ENCODE measurements around the gene DDA1.

Gene DDA1

DNA sequence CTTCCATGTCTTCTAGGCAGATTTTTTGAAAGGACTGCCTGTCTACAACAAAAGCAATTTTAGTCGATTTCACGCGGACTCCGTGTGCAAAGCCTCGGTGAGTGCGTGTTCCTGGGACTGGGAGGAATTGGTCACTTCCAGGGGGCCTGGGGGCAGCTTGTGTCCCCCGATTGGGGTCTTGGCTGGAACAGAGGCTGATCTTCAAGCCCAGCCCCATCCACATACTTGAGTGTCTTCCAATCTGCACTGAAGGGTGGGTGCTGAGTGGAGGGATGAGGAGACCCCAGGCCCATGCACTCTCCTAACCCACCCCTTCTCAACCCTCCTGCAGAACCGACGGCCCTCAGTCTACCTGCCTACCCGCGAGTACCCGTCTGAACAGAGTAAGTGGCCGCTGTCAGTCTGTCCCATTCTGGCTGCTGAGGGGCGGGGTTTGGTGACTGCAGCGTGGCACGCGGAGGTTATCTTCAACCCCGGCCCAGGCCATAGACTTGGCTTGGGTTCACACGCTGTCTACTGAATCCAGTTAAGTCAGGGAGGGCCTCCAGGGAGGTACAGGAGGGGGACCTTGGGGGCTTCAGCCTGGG, 4.7 kb downstream of the DDA1 start:
- H3K27me3 Mint-ChIP-seq, result no peaks in the 10 kb centered on the region
- no peak for ATAC-seq
- no peak overlapping the region for H3K4me3 Mint-ChIP-seq
- peaks cover 37% of the 10 kb centered on the region for H3K4me1 Mint-ChIP-seq
- H3K27ac Mint-ChIP-seq, result no peak overlapping the region
- no peaks in the 10 kb centered on the region for H3K9me3 Mint-ChIP-seq
- peaks cover 58% of the 10 kb centered on the region for H3K36me3 Mint-ChIP-seq

DNA sequence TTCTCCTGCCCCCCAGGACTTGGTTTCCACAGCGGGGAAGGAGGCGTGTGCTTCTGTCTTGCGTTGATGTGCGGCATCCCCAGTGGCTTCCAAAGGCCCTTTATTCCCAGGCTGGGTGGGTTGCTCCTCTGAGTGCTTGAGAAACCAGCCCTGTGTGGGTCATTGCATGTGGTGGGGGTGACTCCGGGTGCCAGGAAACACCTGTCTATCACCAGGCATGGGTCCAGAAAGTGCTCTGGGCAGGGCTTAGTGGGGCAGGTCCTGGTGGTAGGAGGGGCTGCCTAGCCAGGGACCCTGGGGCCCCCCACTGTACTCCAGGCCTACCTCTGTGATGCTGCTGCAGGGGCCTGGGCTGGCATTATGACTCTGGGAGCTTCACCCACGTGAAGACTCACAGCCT, 9.6 kb downstream of the DDA1 start:
- H3K9me3 Mint-ChIP-seq, result no peaks in the 10 kb centered on the region
- no peak overlapping the region for H3K4me3 Mint-ChIP-seq
- peaks cover 7% of the 10 kb centered on the region for H3K4me1 Mint-ChIP-seq
- peaks cover 8% of the 10 kb centered on the region for H3K27me3 Mint-ChIP-seq
- no peak overlapping the region for H3K27ac Mint-ChIP-seq
- H3K36me3 Mint-ChIP-seq, result peaks cover 69% of the 10 kb centered on the region
- no peak for ATAC-seq

DNA sequence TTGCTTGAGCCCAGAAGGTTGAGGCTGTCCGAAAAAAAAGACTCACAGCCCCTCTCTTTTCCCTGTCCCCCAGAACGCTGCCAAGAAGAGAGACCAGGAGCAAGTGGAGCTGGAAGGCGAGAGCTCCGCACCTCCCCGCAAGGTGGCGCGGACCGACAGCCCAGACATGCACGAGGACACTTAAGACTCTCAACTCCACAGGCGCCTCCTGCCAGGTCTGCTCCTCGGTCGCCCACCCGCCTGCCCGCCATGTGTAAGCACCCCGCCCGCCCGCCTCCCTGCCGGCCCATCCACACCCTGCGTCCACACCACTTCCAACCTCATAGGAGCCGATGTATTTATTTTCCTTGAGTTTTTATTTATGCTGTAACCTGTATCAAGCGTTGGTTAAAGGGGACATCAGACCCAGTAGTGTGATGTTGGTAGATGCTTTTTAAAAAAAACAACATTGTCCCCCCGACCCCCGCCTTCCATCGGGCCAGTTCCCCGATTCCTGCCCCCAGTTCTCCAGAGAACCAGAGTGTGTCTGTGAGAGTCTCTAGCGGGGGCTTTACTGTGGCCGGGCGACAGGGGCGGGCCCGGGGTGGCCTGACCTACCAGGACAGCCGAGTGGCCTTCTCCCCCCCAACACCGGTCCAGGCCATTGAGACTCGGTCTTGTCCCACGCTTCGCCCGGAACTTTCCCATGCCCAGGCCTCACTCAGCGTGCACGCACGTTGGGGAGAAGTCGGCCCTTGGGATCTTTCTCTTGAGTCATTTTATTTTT, 10.3 kb downstream of the DDA1 start:
- H3K4me3 Mint-ChIP-seq, result no peak overlapping the region
- H3K27ac Mint-ChIP-seq, result no peak overlapping the region
- ATAC-seq, result no peak
- peaks cover 7% of the 10 kb centered on the region for H3K4me1 Mint-ChIP-seq
- H3K9me3 Mint-ChIP-seq, result no peaks in the 10 kb centered on the region
- H3K27me3 Mint-ChIP-seq, result peaks cover 8% of the 10 kb centered on the region
- H3K36me3 Mint-ChIP-seq, result peaks cover 64% of the 10 kb centered on the region

DNA sequence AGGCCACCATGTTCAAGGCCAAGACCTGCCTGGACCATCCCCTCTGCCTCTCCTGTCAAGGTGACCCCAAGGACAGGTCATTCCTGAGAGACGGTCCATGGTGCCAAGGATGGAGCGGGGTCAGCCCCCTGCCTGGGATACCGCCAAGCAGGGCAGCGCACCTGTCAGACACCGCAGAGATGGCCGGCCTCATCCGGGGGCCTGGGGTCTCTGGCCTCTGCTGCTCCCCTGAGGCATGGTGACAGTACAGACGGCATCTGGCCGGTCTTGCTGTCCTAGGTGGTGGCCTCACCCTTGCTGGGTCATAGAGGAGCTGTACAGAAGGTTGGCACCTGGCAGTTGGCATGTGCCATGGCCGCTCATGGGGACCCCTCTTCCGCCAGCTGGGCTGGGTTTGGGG, 11.1 kb downstream of the DDA1 start:
- Mint-ChIP-seq H3K9me3 (no peaks in the 10 kb centered on the region), H3K36me3 (peaks cover 63% of the 10 kb centered on the region), H3K27me3 (peaks cover 8% of the 10 kb centered on the region), H3K4me3 (no peak overlapping the region), H3K4me1 (peaks cover 7% of the 10 kb centered on the region), H3K27ac (no peak overlapping the region)
- ATAC-seq, result no peak

DNA sequence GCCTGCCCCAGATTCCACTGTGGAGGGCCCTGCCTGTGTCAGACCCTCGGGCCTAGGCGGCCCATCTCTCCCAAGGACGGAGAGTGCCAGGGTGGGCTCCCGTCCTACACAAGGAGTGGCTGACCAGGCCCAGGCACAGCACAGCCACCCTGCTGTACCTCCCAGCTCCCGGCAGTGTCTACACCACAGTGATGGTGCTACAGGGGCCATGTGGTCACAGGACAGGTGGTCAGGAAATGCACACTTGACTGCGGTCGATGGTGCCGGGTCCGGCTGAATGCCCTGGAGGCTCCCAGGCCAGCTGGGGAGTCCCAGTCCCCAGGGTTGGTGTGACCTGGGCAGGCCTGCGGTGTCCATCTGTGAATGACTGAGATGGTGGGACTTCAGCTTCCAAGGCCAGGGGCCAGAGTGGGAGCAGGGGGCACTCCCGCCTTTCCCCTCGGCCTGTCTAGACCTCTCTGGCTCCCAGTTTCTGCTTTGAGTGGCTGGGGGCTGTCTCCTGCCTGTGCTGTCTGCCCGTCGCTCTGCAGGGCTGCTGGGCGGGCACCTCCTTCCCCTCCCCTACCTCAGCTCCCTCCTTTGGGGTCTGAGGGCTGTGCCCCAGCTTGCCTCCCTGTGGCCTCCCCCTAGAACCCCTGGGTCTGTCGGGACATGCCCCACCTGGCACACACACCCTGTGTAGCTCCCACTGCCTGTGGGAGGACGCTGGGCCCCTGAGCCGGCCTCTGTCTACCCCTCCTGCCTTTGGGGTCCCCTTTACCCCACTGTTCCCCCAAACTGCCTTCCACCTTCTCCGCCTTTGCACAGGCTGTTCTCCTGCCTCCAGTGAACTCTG, 12.5 kb downstream of the DDA1 start:
- Mint-ChIP-seq H3K27me3 (peaks cover 8% of the 10 kb centered on the region), H3K27ac (no peak overlapping the region)
- ATAC-seq, result no peak

DNA sequence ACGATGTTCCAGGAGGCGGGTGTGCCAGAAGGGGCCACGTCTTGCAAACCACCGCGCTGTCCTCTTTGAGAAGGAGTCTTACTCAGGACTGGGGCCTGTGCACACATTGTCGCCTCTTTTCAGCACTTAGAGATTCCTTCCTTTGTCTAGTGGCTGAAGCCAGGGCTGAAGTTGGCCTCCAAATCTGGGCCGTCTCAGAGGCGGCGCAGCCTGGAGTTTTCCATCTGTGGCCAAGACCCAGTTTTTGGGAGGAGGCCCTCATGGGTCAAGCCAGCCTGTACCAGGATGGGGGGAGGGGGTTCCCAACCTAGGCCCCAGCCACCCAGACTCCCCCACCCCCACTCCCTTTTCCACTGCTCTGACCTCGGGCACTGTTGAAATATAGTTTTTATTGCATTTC, 13.5 kb downstream of the DDA1 start:
- no peaks in the 10 kb centered on the region for H3K9me3 Mint-ChIP-seq

More for the DNA sequence above, 12.5 kb downstream of the DDA1 start:
- Mint-ChIP-seq H3K4me1 (no peaks in the 10 kb centered on the region), H3K36me3 (peaks cover 48% of the 10 kb centered on the region), H3K9me3 (no peaks in the 10 kb centered on the region), H3K4me3 (no peak overlapping the region)

DNA sequence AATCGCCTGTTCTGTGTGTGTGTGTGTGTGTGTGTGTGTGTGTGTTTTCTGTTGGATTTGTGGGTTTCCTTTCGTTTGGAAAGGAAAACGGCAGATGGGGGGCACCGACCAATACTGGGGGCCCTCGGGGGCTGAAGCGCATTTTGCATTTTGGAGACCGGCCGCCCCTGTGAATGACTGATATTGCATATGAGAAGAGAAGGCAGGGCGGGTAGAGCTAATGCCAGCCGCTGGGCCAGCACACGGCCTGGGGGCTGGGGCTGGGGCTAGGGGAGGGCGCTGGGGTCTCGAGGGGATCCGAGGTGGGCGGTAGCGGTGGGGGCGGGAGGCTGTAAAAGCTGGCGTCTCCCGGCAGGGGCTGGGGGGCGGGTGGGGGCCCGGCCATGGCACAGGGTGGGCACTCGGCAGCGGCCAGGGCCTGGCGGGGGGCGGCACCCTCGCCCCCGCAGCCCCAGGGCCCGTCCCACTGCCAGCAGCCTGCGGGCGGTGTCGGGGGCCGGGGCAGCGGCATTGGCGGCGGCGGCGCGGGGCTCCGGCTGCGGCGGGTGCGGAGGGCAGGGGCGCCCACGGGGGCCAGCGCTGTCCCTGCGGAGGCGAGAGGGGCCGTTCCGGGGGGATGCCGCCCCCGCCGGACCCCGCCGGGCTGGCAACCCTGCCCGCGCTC, 14.1 kb downstream of the DDA1 start:
- Mint-ChIP-seq H3K36me3 (peaks cover 35% of the 10 kb centered on the region), H3K4me3 (no peak overlapping the region)
- peak; percentile 45 for ATAC-seq

More for the DNA sequence above, 13.5 kb downstream of the DDA1 start:
- no peak for ATAC-seq
- Mint-ChIP-seq H3K4me3 (no peak overlapping the region), H3K36me3 (peaks cover 39% of the 10 kb centered on the region), H3K4me1 (no peaks in the 10 kb centered on the region), H3K27ac (no peak overlapping the region), H3K27me3 (peaks cover 8% of the 10 kb centered on the region)

DNA sequence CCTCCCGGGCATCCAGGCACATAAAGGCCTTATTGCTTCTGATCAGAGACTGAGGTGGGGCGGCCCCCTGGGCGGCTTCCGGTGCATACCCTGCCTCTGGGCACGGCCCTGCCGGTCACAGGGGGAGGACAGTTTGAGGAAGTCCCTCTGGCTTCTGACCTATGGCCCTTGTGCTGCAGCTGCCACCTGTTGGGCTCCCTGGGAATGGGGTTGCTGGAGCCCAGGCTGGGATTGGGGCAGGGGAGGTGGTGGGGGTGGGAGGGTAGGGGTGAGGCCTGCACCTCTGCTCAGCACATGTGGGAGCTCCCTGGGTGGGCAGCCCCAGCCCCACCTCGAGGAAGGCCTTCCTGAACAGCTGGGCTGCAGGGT, 14.6 kb downstream of the DDA1 start:
- ATAC-seq, result no peak
- Mint-ChIP-seq H3K27ac (no peak overlapping the region), H3K9me3 (no peaks in the 10 kb centered on the region), H3K4me3 (no peak overlapping the region), H3K4me1 (no peaks in the 10 kb centered on the region), H3K36me3 (peaks cover 34% of the 10 kb centered on the region), H3K27me3 (peaks cover 8% of the 10 kb centered on the region)

More for the DNA sequence above, 14.1 kb downstream of the DDA1 start:
- no peaks in the 10 kb centered on the region for H3K4me1 Mint-ChIP-seq
- no peaks in the 10 kb centered on the region for H3K9me3 Mint-ChIP-seq
- H3K27me3 Mint-ChIP-seq, result peaks cover 8% of the 10 kb centered on the region
- no peak overlapping the region for H3K27ac Mint-ChIP-seq

DNA sequence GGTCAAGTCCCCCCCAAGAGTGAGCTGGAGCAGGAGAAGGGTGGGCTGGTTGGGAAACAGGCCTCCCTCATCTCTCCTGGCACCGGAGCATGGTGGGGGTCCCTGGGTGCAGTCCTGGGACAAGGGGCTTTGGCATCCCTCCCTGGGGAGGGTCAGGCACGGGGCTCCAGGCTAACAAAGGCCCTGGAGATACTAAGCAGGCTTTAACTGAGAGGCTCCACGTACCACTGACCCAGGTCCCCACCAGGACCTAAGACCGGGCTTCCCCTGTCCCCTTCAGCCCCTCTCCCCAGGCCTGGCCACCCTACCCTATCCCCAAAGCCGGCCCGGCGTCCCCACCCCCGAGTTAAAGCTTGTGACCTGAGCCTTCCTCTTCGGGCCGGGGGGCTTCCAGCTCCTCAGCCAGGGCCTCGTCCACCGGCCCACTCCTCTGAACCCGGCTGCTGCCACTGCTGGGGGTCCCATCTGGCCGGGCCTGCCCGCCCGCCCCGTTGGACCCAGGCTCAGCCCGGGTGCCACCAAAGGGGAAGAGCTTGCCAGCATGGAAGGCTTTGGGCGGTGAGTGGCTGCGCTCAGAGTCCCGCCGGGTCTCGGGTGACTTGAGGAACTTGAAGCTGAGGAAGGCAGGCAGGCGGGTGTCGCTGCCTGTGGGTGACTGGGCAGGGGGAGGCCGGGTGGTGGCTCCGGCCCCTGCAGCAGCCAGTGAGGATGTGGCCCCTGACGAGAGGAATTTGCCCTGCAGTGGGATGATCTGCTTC, 15.2 kb downstream of the DDA1 start:
- Mint-ChIP-seq H3K27ac (no peak overlapping the region), H3K4me3 (no peak overlapping the region), H3K4me1 (no peaks in the 10 kb centered on the region), H3K27me3 (peaks cover 8% of the 10 kb centered on the region), H3K9me3 (no peaks in the 10 kb centered on the region), H3K36me3 (peaks cover 29% of the 10 kb centered on the region)
- no peak for ATAC-seq

DNA sequence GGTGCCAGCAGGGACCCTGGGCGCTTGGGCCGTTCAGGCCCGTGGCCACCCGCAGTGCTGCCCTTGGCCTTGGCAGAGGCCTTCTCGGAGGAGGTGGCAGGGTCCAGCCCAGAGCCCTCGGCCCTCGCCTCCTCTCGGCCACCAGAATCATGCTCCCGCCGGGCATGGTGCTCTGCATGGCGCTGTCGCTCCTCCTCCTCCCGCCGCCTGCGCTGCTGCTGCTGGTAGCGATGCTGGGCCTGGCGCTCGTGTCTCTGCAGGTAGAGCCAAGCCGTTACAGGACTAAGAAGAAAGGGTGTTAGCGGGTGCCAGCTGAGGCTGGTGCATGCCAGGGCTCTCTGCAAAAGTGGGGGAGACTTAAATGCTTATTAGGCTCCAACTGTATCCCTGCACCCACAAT, 15.8 kb downstream of the DDA1 start:
- Mint-ChIP-seq H3K36me3 (peaks cover 23% of the 10 kb centered on the region), H3K9me3 (no peaks in the 10 kb centered on the region), H3K27ac (no peak overlapping the region), H3K4me1 (peaks cover 5% of the 10 kb centered on the region), H3K27me3 (peaks cover 14% of the 10 kb centered on the region), H3K4me3 (no peak overlapping the region)
- ATAC-seq, result no peak

DNA sequence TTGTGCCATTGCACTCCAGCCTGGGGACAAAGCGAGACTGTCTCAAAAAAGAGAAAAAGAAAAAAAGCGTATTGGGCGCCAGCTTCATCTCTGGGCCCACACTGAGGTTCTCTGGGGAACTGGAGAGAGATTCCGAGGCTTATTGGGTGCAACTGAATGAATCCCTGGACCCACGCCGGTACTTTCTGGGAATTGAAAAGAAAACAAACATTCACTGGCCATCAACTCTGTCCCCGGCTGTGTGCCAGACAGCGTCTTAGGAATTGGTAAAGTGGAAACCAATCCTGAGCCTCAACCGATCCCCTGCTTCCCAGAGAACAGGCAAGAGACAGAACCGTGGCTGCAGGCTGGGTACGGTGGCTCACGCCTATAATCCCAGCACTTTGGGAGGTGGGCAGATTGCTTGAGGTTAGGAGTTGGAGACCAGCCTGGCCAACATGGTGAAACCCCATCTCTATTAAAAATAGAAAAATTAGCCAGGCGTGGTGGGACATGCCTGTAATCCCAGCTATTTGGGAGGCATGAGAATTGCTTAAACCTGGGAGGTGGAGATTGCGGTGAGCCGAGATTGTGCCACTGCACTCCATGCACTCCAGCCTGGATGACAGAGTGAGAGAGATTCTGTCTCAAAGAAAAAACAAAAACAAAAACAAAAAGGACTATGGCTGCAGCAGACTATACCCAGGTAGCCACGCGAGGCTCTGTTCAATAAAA, 16.7 kb downstream of the DDA1 start:
- Mint-ChIP-seq H3K27me3 (peaks cover 23% of the 10 kb centered on the region), H3K27ac (no peak overlapping the region), H3K4me1 (peaks cover 11% of the 10 kb centered on the region), H3K9me3 (no peaks in the 10 kb centered on the region), H3K4me3 (no peak overlapping the region), H3K36me3 (peaks cover 13% of the 10 kb centered on the region)
- no peak for ATAC-seq

DNA sequence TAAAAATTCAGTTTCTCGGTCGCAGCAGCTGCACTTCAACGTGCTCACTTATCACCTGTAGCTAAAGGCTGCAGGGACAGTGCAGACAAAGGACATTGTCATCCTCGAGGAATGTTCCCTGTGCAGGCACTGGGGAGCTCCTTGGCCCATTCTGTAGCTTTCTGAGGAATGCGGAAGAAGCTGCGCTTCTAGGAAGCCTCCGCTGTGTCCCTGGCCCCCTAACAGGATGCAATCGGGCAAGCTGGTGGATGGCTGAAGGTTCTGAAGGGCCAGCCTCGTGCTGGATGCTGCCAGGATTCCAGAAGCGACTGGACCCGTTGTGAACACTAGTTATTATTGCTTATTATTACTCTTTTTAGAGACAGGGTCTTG, 17.2 kb downstream of the DDA1 start:
- Mint-ChIP-seq H3K4me1 (peaks cover 11% of the 10 kb centered on the region), H3K36me3 (peaks cover 10% of the 10 kb centered on the region), H3K27ac (no peak overlapping the region), H3K9me3 (no peaks in the 10 kb centered on the region), H3K4me3 (no peak overlapping the region), H3K27me3 (peaks cover 27% of the 10 kb centered on the region)
- no peak for ATAC-seq

DNA sequence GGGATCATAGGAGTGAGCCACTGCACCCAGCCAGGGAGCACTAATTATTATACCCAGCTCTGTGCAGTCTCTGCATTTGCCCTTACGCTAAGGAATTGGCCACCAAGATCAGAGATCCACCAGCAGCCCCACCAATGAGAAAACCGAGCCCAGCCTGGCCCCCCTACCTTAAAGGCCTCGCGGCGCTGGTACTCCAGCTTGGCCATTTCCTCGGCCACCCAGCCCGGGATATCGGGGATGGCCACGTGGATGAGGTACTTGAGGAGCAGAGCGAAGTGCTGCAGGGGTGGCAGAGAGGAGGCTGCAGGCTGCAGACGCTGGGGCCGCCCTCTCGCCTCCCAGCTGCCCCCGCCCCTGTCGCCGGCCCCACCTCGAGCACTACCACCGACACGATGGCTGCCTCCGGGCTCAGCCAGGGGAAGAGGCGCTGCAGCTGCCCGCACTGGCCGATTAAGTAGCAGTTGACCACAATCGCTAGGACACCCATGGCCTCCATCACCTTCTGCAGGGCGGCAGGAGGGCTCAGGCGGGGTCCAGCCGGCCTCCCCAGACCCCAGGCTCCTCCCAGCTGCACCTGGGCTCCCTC, 17.8 kb downstream of the DDA1 start:
- ATAC-seq, result no peak
- Mint-ChIP-seq H3K36me3 (peaks cover 8% of the 10 kb centered on the region), H3K4me3 (no peak overlapping the region), H3K9me3 (no peaks in the 10 kb centered on the region), H3K4me1 (peaks cover 11% of the 10 kb centered on the region), H3K27me3 (peaks cover 27% of the 10 kb centered on the region), H3K27ac (no peak overlapping the region)
